IMR-90 (cell line): Measurements from ENCODE around the gene TUBGCP2. TPM values are rescaled to one million over a fixed set of nuclear protein-coding genes. Genes with fewer than 3 reads are reported as not detected.

ENCODE experiments used
- ATAC-seq: fragments of 200-7000 bp; cut with Tn5 transposase; 2 replicates; pipeline ENCODE4 v1.9.1; 2020; ENCODE audit warnings: low read depth, mild to moderate bottlenecking, moderate library complexity
- BruUV-seq: library from RNA; stranded (reverse); fragments of 400-500 nt; replicated peaks from 2 replicates; lab custom pipeline; 2021; lab: Mats Ljungman, UMichigan
- CTCF ChIA-PET: fragments of 300-600 bp; formaldehyde crosslinking; extraction: SDS; loops from one replicate; lab custom pipeline; 2021; ENCODE audit warnings: antibody characterized with exemption; lab: Yijun Ruan, JAX
- POLR2A ChIA-PET: fragments of 300-600 bp; sonication (Branson Sonifier 250); formaldehyde crosslinking; loops from one replicate; lab custom pipeline; 2022; ENCODE audit warnings: antibody characterized with exemption; ENCODE audit not compliant: unreplicated experiment; lab: Charles Lee
- DNase-seq: peaks from one replicate; pipeline ENCODE4 v3.0.0; 2013
- H2AFZ ChIP-seq: replicated peaks from 2 replicates; pipeline ENCODE3; 2013; ENCODE audit warnings: low read length, mild to moderate bottlenecking; ENCODE audit not compliant: poor library complexity
- H2AK5ac ChIP-seq: 2 replicates; pipeline ENCODE4 v1.6.1; 2013; ENCODE audit warnings: low read depth, low read length, inconsistent platforms
- H2AK9ac ChIP-seq: replicated peaks from 2 replicates; pipeline ENCODE3; 2013; ENCODE audit warnings: mild to moderate bottlenecking, low read depth, low read length, moderate library complexity; ENCODE audit not compliant: poor library complexity
- H2BK120ac ChIP-seq: 2 replicates; pipeline ENCODE4 v1.6.1; 2013; ENCODE audit warnings: low read depth, low read length, inconsistent platforms
- H2BK15ac ChIP-seq: 3 replicates; pipeline ENCODE4 v1.6.1; 2013; ENCODE audit warnings: low read depth, low read length, inconsistent platforms
- H2BK20ac ChIP-seq: 2 replicates; pipeline ENCODE4 v1.6.1; 2013; ENCODE audit warnings: low read depth, mild to moderate bottlenecking, inconsistent platforms, low read length, moderate library complexity
- H2BK5ac ChIP-seq: 2 replicates; pipeline ENCODE4 v1.6.1; 2013; ENCODE audit warnings: mild to moderate bottlenecking, low read depth, low read length, inconsistent platforms; ENCODE audit not compliant: poor library complexity, severe bottlenecking
- H3K14ac ChIP-seq: replicated peaks from 2 replicates; pipeline ENCODE4 v1.6.1; 2013; ENCODE audit warnings: low read depth, low read length, inconsistent platforms
- H3K18ac ChIP-seq: 2 replicates; pipeline ENCODE4 v1.6.1; 2013; ENCODE audit warnings: low read depth, low read length, control low read depth
- H3K23ac ChIP-seq: 2 replicates; pipeline ENCODE4 v1.6.1; 2013; ENCODE audit warnings: low read depth, low read length, inconsistent platforms
- H3K27ac ChIP-seq: 2 replicates; pipeline ENCODE4 v1.5.1; 2013; ENCODE audit warnings: mild to moderate bottlenecking, control low read depth, low read length; ENCODE audit not compliant: insufficient read depth
- H3K27me3 ChIP-seq: 2 replicates; pipeline ENCODE4 v1.6.1; 2013; ENCODE audit warnings: low read length; ENCODE audit not compliant: control insufficient read depth, insufficient read depth
- H3K36me3 ChIP-seq: 2 replicates; pipeline ENCODE4 v1.6.1; 2013; ENCODE audit warnings: low read length, mixed read lengths; ENCODE audit not compliant: control insufficient read depth, insufficient read depth
- H3K4ac ChIP-seq: 2 replicates; pipeline ENCODE4 v1.6.1; 2013; ENCODE audit warnings: low read depth, low read length, inconsistent platforms
- H3K4me1 ChIP-seq: 2 replicates; pipeline ENCODE4 v1.6.1; 2013; ENCODE audit warnings: low read length, mixed read lengths; ENCODE audit not compliant: control insufficient read depth, insufficient read depth
- H3K4me2 ChIP-seq: 2 replicates; pipeline ENCODE4 v1.6.1; 2013; ENCODE audit warnings: low read depth, mild to moderate bottlenecking, control low read depth, low read length, moderate library complexity
- H3K4me3 ChIP-seq: 2 replicates; pipeline ENCODE4 v1.5.1; 2013; ENCODE audit warnings: low read depth, mild to moderate bottlenecking, control low read depth, low read length, moderate library complexity; ENCODE audit not compliant: insufficient read depth
- H3K56ac ChIP-seq: 2 replicates; pipeline ENCODE4 v1.6.1; 2013; ENCODE audit warnings: low read length, inconsistent platforms; ENCODE audit not compliant: insufficient read depth; ENCODE audit errors: extremely low read depth
- H3K79me1 ChIP-seq, 2 experiments: 2 replicates each; pipeline ENCODE4 v1.6.1; 2013; ENCODE audit warnings: low read length in 2 of 2, inconsistent platforms in 1 of 2, low read depth in 1 of 2
- H3K9ac ChIP-seq: 2 replicates; pipeline ENCODE4 v1.6.1; 2013; ENCODE audit warnings: low read depth, low read length, control low read depth
- H3K9me1 ChIP-seq: 2 replicates; pipeline ENCODE4 v1.6.1; 2013; ENCODE audit warnings: low read length, inconsistent platforms; ENCODE audit not compliant: insufficient read depth
- H3K9me3 ChIP-seq: 2 replicates; pipeline ENCODE4 v1.6.1; 2013; ENCODE audit warnings: low read length; ENCODE audit not compliant: control insufficient read depth, insufficient read depth
- H4K20me1 ChIP-seq: 2 replicates; pipeline ENCODE4 v1.6.1; 2013; ENCODE audit warnings: low read length, inconsistent platforms; ENCODE audit not compliant: insufficient read depth
- H4K5ac ChIP-seq: 2 replicates; pipeline ENCODE4 v1.6.1; 2013; ENCODE audit warnings: mild to moderate bottlenecking, low read depth, low read length, control low read depth
- H4K8ac ChIP-seq, 2 experiments: 2 replicates each; pipeline ENCODE4 v1.6.1; 2013; ENCODE audit warnings: low read depth in 2 of 2, low read length in 2 of 2, control low read depth in 1 of 2, inconsistent platforms in 1 of 2
- H4K91ac ChIP-seq: 2 replicates; pipeline ENCODE4 v1.6.1; 2013; ENCODE audit warnings: low read depth, low read length, inconsistent platforms; ENCODE audit not compliant: insufficient read depth
- CEBPB ChIP-seq: IDR thresholded peaks from 2 replicates; pipeline ENCODE4 v1.6.1; 2012; ENCODE audit warnings: low read depth, low read length, improper control_type of control experiment
- CHD1 ChIP-seq: IDR thresholded peaks from 2 replicates; pipeline ENCODE4 v1.6.1; 2012; ENCODE audit warnings: low read depth, low read length, improper control_type of control experiment
- CTCF ChIP-seq: conservative IDR thresholded peaks from 2 replicates; pipeline ENCODE4 v1.5.1; 2012; ENCODE audit warnings: mild to moderate bottlenecking, low read depth, low read length, improper control_type of control experiment
- ELK1 ChIP-seq: fragments of 150-350 bp; IDR thresholded peaks from 2 replicates; pipeline ENCODE4 v1.6.1; 2016; ENCODE audit warnings: low read depth, mild to moderate bottlenecking, low read length, moderate library complexity, borderline replicate concordance
- FOS ChIP-seq: fragments of 150-350 bp; IDR thresholded peaks from 2 replicates; pipeline ENCODE4 v1.6.1; 2016; ENCODE audit warnings: low read depth, low read length
- MAFK ChIP-seq: IDR thresholded peaks from 2 replicates; pipeline ENCODE4 v1.6.1; 2012; ENCODE audit warnings: low read depth, low read length, improper control_type of control experiment
- MXI1 ChIP-seq: IDR thresholded peaks from 2 replicates; pipeline ENCODE4 v1.6.1; 2012; ENCODE audit warnings: low read depth, mild to moderate bottlenecking, low read length, moderate library complexity, borderline replicate concordance
- NFE2L2 ChIP-seq: fragments of 150-350 bp; IDR thresholded peaks from 2 replicates; pipeline ENCODE4 v1.6.1; 2016; ENCODE audit warnings: low read depth, mild to moderate bottlenecking, low read length
- POLR2A ChIP-seq: IDR thresholded peaks from 2 replicates; pipeline ENCODE4 v1.6.1; 2012; ENCODE audit warnings: mild to moderate bottlenecking, low read depth, low read length
- SMC3 ChIP-seq: fragments of 150-350 bp; IDR thresholded peaks from 2 replicates; pipeline ENCODE4 v1.6.1; 2016; ENCODE audit warnings: low read depth, mild to moderate bottlenecking, antibody characterized with exemption, low read length, moderate library complexity
- USF2 ChIP-seq: fragments of 150-350 bp; IDR thresholded peaks from 2 replicates; pipeline ENCODE4 v1.6.1; 2017; ENCODE audit warnings: mild to moderate bottlenecking, antibody characterized with exemption, low read length, low read depth
- WGBS, 2 experiments: methylation state at CpG; one replicate each; pipeline versions ENCODE4 v1.1.5 to v1.1.7; 2013; ENCODE audit warnings: missing lambda C conversion rate in 2 of 2; ENCODE audit not compliant: insufficient read length in 1 of 2; ENCODE audit errors: extremely low coverage in 2 of 2; 5-methylcytosine and 5-hydroxymethylcytosine counted together
- dilution Hi-C: fragments of 300-500 bp; cut with HindIII; formaldehyde crosslinking; loops from one replicate; pipeline ENCODE4 v1.14.3; 2018; ENCODE audit warnings: low sequenced_read_pairs; ENCODE audit not compliant: unreplicated experiment
- in situ Hi-C: fragments of 300-500 bp; cut with MboI; formaldehyde crosslinking; loops from 3 replicates; pipeline ENCODE4 v1.14.3; 2019; ENCODE audit warnings: low sequenced_read_pairs, inconsistent platforms, mixed read lengths
- intact Hi-C: fragments of 100-400 bp; cut with micrococcal nuclease; formaldehyde crosslinking; loops from 2 replicates; pipeline ENCODE4 v1.10.0; 2022
- polyA plus RNA-seq, 3 experiments: library from polyadenylated mRNA; depleted of rRNA; stranded (reverse); fragments of >200 nt; gene quantifications; 2 replicates each; pipeline ENCODE4 v1.2.3, GENCODE V29; 2012; ENCODE audit warnings: low replicate concordance in 1 of 3
- total RNA-seq: library from RNA; depleted of rRNA; stranded (reverse); fragments of >200 nt; gene quantifications from 2 replicates; pipeline ENCODE4 v1.2.3, GENCODE V29; 2012

Gene TUBGCP2
- total and polyA plus RNA-seq, 2 of the 4 experiments (the other 2 are of a cell fraction) = 48.1 to 72.6 TPM

GRCh38 chr10:133302230-133302629 lies 6.4 kb downstream of the TUBGCP2 start:
- no peak overlapping the region for H3K23ac ChIP-seq
- no peak overlapping the region for H2BK15ac ChIP-seq
- WGBS, 2 experiments = 97% methylated on average over 9 of the region's 14 CpGs; no CpG with 5 or more reads in 1 of the 2 experiments
- no peak overlapping the region for H3K4me3 ChIP-seq
- ATAC-seq (no peak), DNase-seq (no peak)
- H3K4me2 ChIP-seq = no peak overlapping the region
- H2AFZ ChIP-seq = no peak overlapping the region
- no peak overlapping the region for H2BK120ac ChIP-seq
- H3K9ac ChIP-seq = no peak overlapping the region
- H3K4ac ChIP-seq = no peak overlapping the region
- H2AK5ac ChIP-seq = no peak overlapping the region
- H4K8ac ChIP-seq = no peak overlapping the region
- peaks cover 39% of the 10 kb centered on the region for H4K20me1 ChIP-seq
- H4K91ac ChIP-seq = no peak overlapping the region
- no peaks in the 10 kb centered on the region for H3K9me3 ChIP-seq
- no peak overlapping the region for H3K56ac ChIP-seq
- no peaks in the 10 kb centered on the region for H3K27me3 ChIP-seq
- H2BK20ac ChIP-seq = no peak overlapping the region
- BruUV-seq = no TSS peak
- no peak overlapping the region for H3K14ac ChIP-seq
- H3K36me3 ChIP-seq = peaks cover 34% of the 10 kb centered on the region
- no peak overlapping the region for H3K18ac ChIP-seq
- TF ChIP-seq USF2 (no peak), NFE2L2 (no peak), ELK1 (no peak), POLR2A (no peak), CTCF (no peak), FOS (no peak), MXI1 (no peak), CHD1 (no peak), SMC3 (no peak), CEBPB (no peak), MAFK (no peak)
- peaks cover 5% of the 10 kb centered on the region for H3K4me1 ChIP-seq
- in situ Hi-C loops (no loop called here), intact Hi-C loops (no loop called here), dilution Hi-C loops (no loop called here)
- H2AK9ac ChIP-seq = no peak overlapping the region
- no peak overlapping the region for H2BK5ac ChIP-seq
- ChIA-PET POLR2A (no interaction called here), CTCF (no interaction called here)
- H3K27ac ChIP-seq = no peak overlapping the region
- no peak overlapping the region for H4K5ac ChIP-seq
- peaks cover 9% of the 10 kb centered on the region; the same call in 1 of the 2 replicates for H3K9me1 ChIP-seq
- peaks cover 15 to 45% of the 10 kb centered on the region in 2 experiments for H3K79me1 ChIP-seq
